ENCODE data around the gene MAPRE2.

The MAPRE2 gene

GRCh38 chr18:35002120-35002519 lies 39.1 kb upstream of the MAPRE2 start:
- TF ChIP-seq YY1 (IDR thresholded peaks at IDR 0.05; ENCODE audit: insufficient read depth, insufficient read length) = no peak
- TF ChIP-seq ZNF274 (IDR thresholded peaks at IDR 0.05; ENCODE audit: low read depth, low read length) = no peak
- TF ChIP-seq SUZ12 (IDR thresholded peaks at IDR 0.05; ENCODE audit: extremely low read depth, insufficient read depth, insufficient read length) = no peak
- DNase-seq (ENCODE audit: low read depth, low spot score) = no peak
- no peaks in the 10 kb centered on the region for H3K27me3 ChIP-seq (ENCODE audit: insufficient read depth, insufficient read length)
- no peaks in the 10 kb centered on the region for H3K4me1 ChIP-seq (ENCODE audit: insufficient read depth, insufficient read length)
- H3K9me3 ChIP-seq (ENCODE audit: insufficient read depth, low read length) = no peaks in the 10 kb centered on the region
- H3K4me3 ChIP-seq (ENCODE audit: insufficient read length, low read depth) = no peak overlapping the region
- H3K9ac ChIP-seq (ENCODE audit: insufficient read length, low read depth) = no peak overlapping the region
- no peaks in the 10 kb centered on the region for H3K36me3 ChIP-seq (ENCODE audit: insufficient read depth, insufficient read length, low read length)

- Histone ChIP-seq H3K4me3 (ENCODE audit: insufficient read length, low read depth) (no peak overlapping the region), H3K4me1 (ENCODE audit: insufficient read depth, insufficient read length) (no peaks in the 10 kb centered on the region), H3K36me3 (ENCODE audit: insufficient read depth, insufficient read length, low read length) (no peaks in the 10 kb centered on the region), H3K27me3 (ENCODE audit: insufficient read depth, insufficient read length) (no peaks in the 10 kb centered on the region), H3K9ac (ENCODE audit: insufficient read length, low read depth) (no peak overlapping the region), H3K9me3 (ENCODE audit: insufficient read depth, low read length) (no peaks in the 10 kb centered on the region)
- TF ChIP-seq ZNF274 (IDR thresholded peaks at IDR 0.05; ENCODE audit: low read depth, low read length) (no peak), YY1 (IDR thresholded peaks at IDR 0.05; ENCODE audit: insufficient read depth, insufficient read length) (no peak), SUZ12 (IDR thresholded peaks at IDR 0.05; ENCODE audit: extremely low read depth, insufficient read depth, insufficient read length) (no peak)
- DNase-seq (ENCODE audit: low read depth, low spot score) = peak; percentile 28
These were observed 35.1 kb upstream of the MAPRE2 start for GRCh38 chr18:35005963-35006577.

DNA sequence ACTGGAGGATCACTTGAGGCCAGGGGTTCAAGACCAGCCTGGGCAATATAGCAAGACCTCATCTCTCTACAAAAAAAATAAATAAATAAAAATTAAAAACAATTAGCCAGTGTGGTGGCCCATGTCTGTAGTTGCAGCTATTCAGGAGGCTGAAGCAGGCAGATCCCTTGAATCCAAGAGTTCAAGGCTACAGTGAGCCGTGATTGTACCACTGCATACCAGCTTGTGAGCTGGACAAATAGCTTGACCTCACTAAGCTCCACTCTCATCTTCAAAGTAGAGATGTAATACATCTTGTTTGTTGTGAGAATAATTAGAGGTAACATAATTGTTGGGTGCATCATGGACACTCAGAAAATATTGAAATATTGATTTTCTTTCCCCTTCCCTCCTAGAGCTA lies 31.1 kb upstream of the MAPRE2 start:
- Histone ChIP-seq H3K9me3 (ENCODE audit: insufficient read depth, low read length) (no peaks in the 10 kb centered on the region), H3K4me3 (ENCODE audit: insufficient read length, low read depth) (no peak overlapping the region), H3K27me3 (ENCODE audit: insufficient read depth, insufficient read length) (no peaks in the 10 kb centered on the region), H3K4me1 (ENCODE audit: insufficient read depth, insufficient read length) (no peaks in the 10 kb centered on the region), H3K9ac (ENCODE audit: insufficient read length, low read depth) (no peak overlapping the region), H3K36me3 (ENCODE audit: insufficient read depth, insufficient read length, low read length) (no peaks in the 10 kb centered on the region)
- no peak for DNase-seq (ENCODE audit: low read depth, low spot score)
- TF ChIP-seq ZNF274 (IDR thresholded peaks at IDR 0.05; ENCODE audit: low read depth, low read length) (no peak), YY1 (IDR thresholded peaks at IDR 0.05; ENCODE audit: insufficient read depth, insufficient read length) (no peak), SUZ12 (IDR thresholded peaks at IDR 0.05; ENCODE audit: extremely low read depth, insufficient read depth, insufficient read length) (no peak)

GRCh38 chr18:35010993-35011392 lies 30.2 kb upstream of the MAPRE2 start:
- Histone ChIP-seq H3K4me1 (ENCODE audit: insufficient read depth, insufficient read length) (no peaks in the 10 kb centered on the region), H3K9ac (ENCODE audit: insufficient read length, low read depth) (no peak overlapping the region), H3K9me3 (ENCODE audit: insufficient read depth, low read length) (no peaks in the 10 kb centered on the region), H3K27me3 (ENCODE audit: insufficient read depth, insufficient read length) (no peaks in the 10 kb centered on the region), H3K4me3 (ENCODE audit: insufficient read length, low read depth) (no peak overlapping the region), H3K36me3 (ENCODE audit: insufficient read depth, insufficient read length, low read length) (no peaks in the 10 kb centered on the region)
- TF ChIP-seq ZNF274 (IDR thresholded peaks at IDR 0.05; ENCODE audit: low read depth, low read length) = no peak
- DNase-seq (ENCODE audit: low read depth, low spot score) = no peak

- Histone ChIP-seq H3K27me3 (ENCODE audit: insufficient read depth, insufficient read length) (no peaks in the 10 kb centered on the region), H3K9me3 (ENCODE audit: insufficient read depth, low read length) (no peaks in the 10 kb centered on the region), H3K4me3 (ENCODE audit: insufficient read length, low read depth) (no peak overlapping the region), H3K9ac (ENCODE audit: insufficient read length, low read depth) (no peak overlapping the region), H3K36me3 (ENCODE audit: insufficient read depth, insufficient read length, low read length) (no peaks in the 10 kb centered on the region), H3K4me1 (ENCODE audit: insufficient read depth, insufficient read length) (no peaks in the 10 kb centered on the region)
- no peak for DNase-seq (ENCODE audit: low read depth, low spot score)
- TF ChIP-seq ZNF274 (IDR thresholded peaks at IDR 0.05; ENCODE audit: low read depth, low read length) = no peak
- no peak for TF ChIP-seq YY1 (IDR thresholded peaks at IDR 0.05; ENCODE audit: insufficient read depth, insufficient read length)
- TF ChIP-seq SUZ12 (IDR thresholded peaks at IDR 0.05; ENCODE audit: extremely low read depth, insufficient read depth, insufficient read length) = no peak
These were observed 21.3 kb upstream of the MAPRE2 start for GRCh38 chr18:35019933-35020332.

DNA sequence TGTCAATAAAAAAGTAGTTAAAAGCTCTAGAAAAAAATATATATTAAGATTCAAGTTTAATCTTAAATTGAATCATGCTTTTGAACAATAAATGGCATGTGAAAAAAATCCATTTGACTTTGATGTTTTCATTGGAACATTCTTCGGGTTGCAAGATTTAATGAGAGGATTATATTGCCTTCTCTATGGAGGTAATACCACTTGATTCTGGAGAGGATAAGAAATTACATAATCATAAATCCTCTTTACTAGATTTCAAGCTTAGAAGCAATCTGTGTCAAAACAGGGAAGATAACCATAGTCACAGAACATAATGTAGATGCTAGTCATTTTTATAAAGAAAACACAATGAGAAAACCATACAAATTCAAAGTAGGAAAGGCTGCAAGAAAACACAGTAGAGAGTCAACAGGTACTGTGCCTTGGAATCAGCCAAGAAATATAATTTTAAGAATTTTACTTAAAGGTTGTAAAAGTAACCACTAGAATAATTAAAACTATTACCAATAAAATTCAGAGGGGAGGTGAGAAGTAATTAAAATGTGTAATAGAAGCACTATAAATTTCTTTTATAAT lies 18.7 kb upstream of the MAPRE2 start:
- no peaks in the 10 kb centered on the region for H3K4me1 ChIP-seq (ENCODE audit: insufficient read depth, insufficient read length)
- TF ChIP-seq SUZ12 (IDR thresholded peaks at IDR 0.05; ENCODE audit: extremely low read depth, insufficient read depth, insufficient read length) = no peak
- no peak for TF ChIP-seq YY1 (IDR thresholded peaks at IDR 0.05; ENCODE audit: insufficient read depth, insufficient read length)
- TF ChIP-seq ZNF274 (IDR thresholded peaks at IDR 0.05; ENCODE audit: low read depth, low read length) = no peak

DNA sequence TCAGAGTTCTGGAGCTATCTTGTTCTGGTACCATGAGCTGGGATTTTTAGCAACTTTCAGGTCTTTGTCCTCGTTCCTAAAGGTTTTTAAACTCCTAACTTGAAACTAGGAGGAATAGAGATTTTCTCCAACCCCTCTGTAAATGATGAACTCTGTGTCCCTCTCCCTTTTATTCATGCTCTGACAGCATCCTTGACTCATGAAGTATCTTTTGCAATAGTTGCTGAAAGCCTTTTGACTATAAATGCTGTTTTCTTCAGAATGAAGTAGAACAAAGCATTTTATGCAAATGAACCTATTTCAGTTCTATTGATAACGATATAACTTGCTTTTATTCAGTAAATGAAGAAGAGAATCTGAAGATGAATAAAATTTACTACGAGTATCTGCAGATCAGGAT lies 17.0 kb upstream of the MAPRE2 start:
- Histone ChIP-seq H3K4me3 (ENCODE audit: insufficient read length, low read depth) (no peak overlapping the region), H3K9ac (ENCODE audit: insufficient read length, low read depth) (no peak overlapping the region), H3K36me3 (ENCODE audit: insufficient read depth, insufficient read length, low read length) (no peaks in the 10 kb centered on the region), H3K9me3 (ENCODE audit: insufficient read depth, low read length) (no peaks in the 10 kb centered on the region), H3K27me3 (ENCODE audit: insufficient read depth, insufficient read length) (no peaks in the 10 kb centered on the region), H3K4me1 (ENCODE audit: insufficient read depth, insufficient read length) (no peaks in the 10 kb centered on the region)
- TF ChIP-seq ZNF274 (IDR thresholded peaks at IDR 0.05; ENCODE audit: low read depth, low read length) (no peak), YY1 (IDR thresholded peaks at IDR 0.05; ENCODE audit: insufficient read depth, insufficient read length) (no peak), SUZ12 (IDR thresholded peaks at IDR 0.05; ENCODE audit: extremely low read depth, insufficient read depth, insufficient read length) (no peak)
- no peak for DNase-seq (ENCODE audit: low read depth, low spot score)

More for the DNA sequence above, 18.7 kb upstream of the MAPRE2 start:
- Histone ChIP-seq H3K36me3 (ENCODE audit: insufficient read depth, insufficient read length, low read length) (no peaks in the 10 kb centered on the region), H3K9me3 (ENCODE audit: insufficient read depth, low read length) (no peaks in the 10 kb centered on the region), H3K27me3 (ENCODE audit: insufficient read depth, insufficient read length) (no peaks in the 10 kb centered on the region), H3K4me3 (ENCODE audit: insufficient read length, low read depth) (no peak overlapping the region), H3K9ac (ENCODE audit: insufficient read length, low read depth) (no peak overlapping the region)
- no peak for DNase-seq (ENCODE audit: low read depth, low spot score)

Measured in NT2/D1 (cell line).